ENCODE data around the gene HMG20A.

DNA sequence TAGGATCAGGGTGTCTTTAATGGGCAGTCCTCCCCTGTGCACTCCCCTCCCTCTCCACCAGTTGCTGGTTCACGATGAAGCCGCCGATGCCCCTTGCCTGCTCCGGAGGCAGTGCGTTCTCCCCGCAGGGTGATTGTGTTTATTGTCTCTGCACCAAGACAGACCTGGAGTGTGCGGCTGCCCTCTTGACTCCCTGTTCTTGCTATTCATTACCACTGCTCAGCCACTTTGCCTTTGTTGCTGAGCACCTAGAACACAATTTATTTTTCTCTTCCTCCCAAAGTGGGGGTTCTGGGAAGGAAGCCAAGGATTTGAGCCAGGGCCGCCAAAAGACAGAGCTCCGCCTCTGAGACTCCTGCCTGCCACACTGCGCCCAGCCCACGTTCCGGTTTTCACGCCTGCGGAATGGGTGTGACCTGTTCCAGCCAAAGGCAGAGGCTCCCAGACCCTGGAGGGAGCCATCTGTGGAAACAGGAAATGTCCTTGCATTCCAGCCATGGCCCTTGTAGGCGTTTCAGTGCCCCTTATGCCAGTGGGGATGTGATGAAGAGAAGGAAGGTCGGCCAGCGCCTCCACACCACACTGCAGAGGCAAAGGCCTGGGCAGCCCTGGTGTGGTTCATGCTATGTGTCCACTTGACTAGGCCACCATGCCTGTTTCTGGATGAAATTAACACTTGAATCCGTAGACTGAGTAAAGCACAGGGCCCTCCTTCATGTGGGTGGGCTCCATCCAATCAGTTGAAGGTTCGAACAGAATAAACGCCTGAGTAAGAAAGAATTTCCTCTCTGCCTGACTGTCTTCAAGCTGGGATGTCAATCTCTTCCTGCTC lies 85.8 kb downstream of the HMG20A start:
- TF ChIP-seq FOXP2 (optimal IDR thresholded peaks at IDR 0.05; ENCODE audit: control extremely low read depth, extremely low read length, insufficient read depth) (no peak), POLR2AphosphoS5 (IDR thresholded peaks at IDR 0.05; ENCODE audit: borderline replicate concordance, low read depth, low read length) (no peak), EZH2 (IDR thresholded peaks at IDR 0.05) (no peak)
